HG02588 (cell line): Measurements from ENCODE around the gene TP53RK.

Source experiments
- ATAC-seq: cut with Tn5 transposase; IDR thresholded peaks from one replicate; pipeline ENCODE4 v1.9.1; 2021; ENCODE audit warnings: mild to moderate bottlenecking, moderate library complexity; ENCODE audit not compliant: unreplicated experiment

The TP53RK gene

DNA sequence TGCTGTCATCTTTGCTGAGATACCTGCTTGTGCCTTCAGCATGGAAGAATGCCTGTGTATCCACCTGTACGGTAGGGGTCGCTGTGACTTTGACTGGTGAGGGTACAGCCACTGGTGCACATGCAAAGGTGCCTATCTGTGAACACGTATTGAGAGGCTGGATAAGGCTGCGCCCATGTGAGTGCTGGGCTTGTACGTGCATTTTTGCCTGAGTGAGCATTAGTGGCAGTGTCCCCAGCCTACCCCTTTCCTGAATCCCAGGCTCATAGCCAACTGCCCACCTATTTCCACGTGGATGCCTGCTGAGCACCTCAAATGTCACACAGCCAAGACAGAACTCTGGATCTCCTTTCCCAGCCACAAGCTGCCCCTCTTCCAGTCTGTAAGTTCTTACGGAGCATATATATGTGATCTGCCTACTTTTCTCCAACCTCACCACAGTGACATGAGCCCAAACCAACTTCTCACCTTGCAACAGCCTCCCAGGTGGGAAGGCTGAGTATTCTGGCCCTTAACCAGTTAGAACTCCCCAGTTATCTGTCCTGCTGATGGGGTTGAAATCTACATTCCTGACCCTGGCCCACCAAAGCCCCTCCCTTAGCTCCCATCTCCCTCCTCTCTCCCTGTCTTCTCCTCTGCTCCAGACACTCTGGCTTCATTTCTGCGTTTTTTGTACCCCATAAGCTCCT lies 19.1 kb upstream of the TP53RK start:
- ATAC-seq = no peak

DNA sequence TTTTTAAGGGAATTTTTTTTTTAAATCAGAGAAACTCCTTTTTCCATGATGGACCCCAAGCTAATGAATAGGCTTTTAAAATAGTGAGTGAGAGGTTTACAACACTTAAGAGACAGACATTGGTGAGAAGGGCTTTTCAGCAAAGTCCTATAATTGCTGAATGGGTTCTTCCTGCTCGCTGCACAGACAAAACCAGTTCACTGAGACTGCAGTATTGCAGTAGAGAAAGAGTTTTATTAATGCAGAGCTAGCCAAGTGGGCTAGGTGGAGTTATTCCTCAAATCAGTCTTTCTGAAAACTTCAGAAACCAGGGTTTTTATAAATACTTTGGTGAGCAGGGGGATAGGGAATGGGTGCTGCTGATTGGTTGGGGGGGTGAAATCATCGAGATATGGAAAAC lies 17.0 kb upstream of the TP53RK start:
- no peak for ATAC-seq

DNA sequence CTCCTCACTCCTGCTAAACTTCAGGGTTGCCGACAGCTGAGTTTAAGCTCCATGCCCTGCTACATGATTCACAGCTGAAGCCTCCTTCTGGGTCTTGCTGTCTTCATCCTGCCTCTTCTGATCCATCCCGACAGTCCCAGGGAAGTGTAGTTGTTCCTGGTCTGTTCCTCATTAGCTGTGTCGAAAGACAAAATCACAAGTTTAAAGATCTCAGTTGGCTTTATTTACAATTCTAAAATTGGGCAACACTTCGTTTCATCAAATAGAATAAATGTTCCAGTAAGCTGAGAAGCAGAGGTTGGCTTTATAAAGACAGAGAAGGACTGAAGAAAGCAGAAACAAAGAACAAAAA lies 16.1 kb upstream of the TP53RK start:
- no peak for ATAC-seq

DNA sequence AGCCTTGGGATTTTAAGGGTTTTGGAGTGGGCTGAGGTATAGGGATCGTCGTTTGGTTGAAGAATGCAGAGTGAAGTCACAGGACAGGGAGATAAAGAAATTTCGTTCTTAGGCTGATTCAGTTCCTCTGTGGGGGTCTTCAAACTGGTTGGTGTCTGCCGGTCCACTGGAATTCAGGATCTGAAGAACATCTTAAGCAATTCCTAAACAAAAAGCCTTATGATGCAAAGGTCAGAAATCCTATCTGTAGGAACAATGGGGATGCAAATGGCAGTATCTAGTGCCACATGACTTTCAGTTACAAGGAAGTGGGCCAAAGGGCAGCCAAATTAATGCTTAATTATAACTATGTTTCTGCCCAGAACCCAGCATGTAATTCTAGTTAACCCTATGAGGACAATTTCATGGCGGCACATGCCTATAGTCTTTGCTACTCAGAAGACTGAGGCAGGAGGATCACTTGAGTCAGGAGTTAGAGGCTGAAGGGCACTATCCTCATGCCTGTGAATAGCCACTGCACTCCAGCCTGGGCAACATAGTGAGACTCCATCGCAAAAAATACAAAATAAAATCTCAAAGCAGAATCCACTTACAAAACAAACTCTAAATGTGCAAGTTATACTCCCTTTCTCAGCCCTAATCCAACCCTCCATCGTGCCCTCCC lies 15.6 kb upstream of the TP53RK start:
- no peak for ATAC-seq

DNA sequence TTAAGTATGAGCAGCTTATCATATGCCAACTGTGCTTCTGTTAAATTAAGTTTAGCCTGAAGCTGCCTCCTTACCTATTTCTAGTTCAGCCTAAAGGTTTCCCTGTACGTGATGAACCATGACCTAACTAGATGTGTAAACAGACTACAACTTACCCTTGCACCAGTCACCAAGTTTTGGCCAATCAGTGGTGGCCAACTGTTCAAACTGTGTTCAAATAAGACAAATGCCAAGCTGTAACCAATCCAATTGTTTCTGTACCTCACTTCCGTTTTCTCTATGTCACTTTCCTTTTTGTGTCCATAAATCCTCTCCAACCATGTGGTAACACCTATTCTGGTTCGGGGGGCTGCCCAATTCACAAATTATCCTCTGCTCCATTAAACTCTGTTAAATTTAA lies 14.2 kb upstream of the TP53RK start:
- no peak for ATAC-seq

DNA sequence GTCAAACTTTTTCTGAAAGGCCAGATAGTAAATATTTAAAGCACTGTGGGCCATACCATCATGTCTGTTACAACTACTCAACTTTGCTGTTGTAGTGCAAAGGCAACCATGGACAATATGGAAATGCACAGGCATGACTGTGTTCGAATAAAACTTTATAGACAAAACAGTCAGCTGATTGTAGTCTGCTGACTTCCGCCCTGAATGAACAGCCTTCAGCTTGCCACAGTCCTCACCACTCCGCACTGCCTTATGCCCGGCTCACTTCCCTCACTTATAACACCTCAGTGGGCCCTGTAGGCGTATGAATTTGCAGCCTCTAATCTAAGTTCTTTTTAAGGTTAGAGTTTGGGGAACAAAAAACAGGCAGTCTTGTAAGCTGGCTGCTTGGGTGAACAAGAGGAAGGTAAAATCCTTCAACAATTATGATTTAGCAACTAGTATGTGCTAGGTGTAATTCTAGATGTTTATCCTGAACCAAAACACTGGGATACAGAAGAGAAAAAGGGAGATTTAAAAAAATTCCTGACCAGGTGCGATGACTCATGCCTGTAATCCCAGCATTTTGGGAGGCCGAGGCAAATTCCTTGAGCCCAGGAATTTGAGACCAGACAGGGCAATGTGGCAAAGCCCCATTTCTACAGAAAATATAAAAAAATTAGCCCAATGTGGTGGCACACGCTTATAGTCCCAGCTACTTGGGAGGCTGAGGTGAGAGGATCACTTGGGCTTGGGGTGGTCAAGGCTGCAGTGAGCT lies 13.4 kb upstream of the TP53RK start:
- no peak for ATAC-seq

DNA sequence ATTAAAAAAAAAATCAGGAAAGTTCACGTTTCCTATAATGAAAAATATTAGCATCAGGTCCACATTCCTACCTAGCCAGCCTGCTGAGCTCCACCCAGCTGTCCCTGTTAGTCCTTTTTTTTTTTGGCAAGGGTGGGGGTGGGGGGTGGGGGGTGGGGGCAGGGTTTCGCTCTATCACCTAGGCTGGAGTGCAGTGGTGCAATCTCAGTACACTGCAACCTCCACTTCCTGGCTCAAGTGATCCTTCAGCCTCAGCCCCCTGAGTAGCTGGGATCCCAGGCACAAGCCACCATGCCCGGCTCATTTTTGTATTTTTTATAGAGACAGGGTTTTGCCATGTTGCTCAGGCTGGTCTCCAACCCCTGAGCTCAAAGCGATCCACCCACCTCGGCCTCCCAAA lies 12.7 kb upstream of the TP53RK start:
- ATAC-seq = no peak

DNA sequence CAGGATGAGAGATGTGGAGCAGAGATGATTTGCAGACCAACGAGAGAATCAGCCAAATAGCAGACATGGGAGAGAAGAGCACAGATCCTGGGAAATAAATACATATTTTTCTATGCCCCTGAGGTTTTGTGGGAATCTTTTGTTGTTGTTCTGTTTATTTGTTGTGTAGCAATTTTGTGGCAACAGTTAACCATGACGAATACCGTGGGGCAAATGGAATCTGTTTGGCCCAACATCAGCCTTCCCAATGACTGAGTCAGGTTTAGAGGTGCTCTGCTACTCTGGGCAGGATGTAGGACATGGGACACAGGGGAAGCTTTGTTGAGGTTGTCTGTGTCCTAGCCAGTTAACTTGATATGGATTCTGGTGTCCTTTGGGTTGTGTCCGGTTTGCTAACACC lies 12.3 kb upstream of the TP53RK start:
- ATAC-seq = no peak

DNA sequence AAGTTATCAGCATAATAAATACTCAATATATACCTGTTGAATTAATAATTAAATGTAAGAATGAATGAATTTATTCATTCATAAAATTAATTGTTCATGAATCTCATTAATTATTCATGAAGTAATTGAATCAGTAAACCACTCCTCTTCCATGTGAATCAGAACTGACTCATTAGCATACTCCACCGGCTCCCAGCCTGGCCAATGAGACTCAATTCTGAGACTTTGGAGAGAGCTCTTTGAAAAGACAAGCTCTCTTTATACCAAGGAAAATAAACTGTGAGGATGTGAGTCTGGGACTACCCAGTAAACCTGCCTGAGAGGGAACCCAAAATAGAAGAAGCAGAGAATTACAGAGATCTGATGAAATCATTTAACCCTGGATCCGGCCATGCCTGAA lies 11.8 kb upstream of the TP53RK start:
- no peak for ATAC-seq

DNA sequence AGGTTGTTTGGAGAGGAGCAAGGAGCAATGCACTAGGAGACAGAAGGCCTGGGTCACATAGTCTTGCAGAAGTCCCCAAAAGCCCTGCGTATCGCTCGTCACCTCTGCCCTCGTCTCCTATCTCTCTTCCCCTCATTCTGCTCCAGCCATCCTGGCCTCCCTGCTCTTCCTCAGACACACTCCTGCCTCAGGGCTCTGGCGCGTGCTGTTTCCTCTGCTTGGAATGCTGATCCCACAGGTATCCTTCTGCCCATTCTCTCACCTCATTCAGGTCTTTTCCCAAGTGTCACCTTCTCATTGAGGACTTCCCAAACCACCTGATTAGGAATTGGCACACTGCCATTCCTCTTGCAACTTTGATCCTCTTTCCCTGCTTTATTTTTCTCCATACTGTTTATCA lies 11.2 kb upstream of the TP53RK start:
- ATAC-seq = no peak

DNA sequence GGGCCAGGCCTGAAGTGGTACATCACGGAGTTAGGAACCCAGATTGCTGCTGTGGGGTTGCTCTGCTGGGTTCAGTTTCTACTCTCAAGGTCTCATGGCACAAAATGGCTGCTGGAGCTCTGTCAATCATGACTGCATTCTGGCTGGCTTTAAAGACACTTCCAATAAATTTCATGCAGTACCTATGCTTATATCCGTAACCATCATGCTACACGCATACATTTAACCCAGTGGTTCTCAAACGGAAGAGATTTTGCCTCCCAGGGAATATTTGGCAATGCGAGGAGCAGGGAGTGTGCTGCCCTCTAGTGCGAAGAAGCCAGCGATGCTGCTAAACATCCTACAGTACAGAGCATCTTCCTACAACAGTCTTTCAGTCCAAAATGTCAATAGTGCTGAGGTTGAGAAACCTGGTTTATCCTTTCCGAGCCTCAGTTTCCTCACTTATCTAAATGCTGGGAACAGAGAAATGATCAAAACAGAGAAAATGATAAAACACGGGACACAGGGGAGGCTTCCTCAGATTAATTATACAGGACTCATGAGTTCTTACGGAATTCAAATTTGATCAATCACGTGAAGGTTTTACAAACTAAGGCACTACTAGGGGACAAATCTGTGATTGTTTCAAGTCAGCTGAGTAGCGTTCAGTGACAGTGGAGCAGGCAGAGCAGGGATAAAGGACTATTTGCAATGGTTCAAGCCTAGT lies 10.6 kb upstream of the TP53RK start:
- ATAC-seq = no peak

DNA sequence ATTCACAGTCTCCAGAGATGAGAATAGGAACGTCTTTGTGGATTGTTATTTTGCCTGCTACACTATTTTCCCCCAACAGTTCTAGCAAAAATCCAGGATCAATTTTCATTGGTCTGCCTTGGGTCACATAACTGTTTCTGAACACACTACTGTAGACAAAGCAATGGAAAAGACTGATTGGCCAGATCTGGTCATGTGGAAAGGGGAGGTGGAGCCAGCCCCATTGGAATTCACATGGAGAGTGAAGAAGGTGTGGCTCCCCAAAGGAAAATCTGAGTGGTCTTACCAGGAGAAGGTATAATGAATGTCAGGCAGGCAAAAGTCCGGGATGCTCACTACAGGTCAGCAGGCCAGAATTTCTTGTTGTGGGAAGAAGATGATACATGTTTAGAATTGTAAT lies 9.5 kb upstream of the TP53RK start:
- no peak for ATAC-seq

DNA sequence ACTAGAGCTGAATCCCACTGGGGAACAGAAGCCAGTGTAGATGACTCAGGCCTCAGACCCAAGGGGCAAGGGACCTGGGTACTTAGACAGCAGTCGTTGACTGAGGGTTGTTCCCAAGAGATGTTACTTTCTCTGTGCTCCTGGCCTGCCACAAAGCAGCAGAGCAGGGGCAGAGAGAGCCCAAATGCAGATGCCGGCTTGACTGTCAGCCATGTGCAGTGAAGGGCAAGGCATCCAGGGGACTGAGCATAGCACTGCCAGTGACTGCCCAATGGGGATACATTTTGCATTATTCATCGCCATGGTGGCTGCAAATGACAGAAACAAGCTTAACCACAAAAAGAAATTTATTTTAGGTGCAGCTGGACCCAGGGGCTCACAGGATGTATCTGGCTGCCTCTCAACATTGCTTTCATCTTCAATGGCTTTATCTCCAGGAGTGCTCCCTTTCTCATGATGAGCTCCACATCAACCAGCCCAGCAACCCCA lies 7.6 kb upstream of the TP53RK start:
- no peak for ATAC-seq

DNA sequence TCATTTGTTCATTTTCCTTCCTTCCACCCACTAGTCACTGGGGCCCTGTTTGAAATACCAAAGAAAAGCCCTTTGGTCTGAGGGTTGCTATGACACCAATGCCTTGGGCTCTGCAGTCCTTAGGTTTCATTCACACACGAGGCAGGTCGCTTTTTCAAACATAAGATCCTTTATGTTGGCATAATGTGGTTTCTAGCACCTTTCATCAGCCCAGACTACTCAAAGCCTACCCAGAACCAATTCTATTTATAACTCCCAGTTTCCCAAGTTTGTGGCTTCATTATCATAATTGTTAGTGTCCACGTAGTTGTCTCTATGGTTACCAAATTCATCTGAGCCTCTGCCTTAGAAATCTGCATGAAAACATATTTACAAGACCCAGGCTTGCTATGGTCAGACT lies 6.6 kb upstream of the TP53RK start:
- ATAC-seq = no peak

DNA sequence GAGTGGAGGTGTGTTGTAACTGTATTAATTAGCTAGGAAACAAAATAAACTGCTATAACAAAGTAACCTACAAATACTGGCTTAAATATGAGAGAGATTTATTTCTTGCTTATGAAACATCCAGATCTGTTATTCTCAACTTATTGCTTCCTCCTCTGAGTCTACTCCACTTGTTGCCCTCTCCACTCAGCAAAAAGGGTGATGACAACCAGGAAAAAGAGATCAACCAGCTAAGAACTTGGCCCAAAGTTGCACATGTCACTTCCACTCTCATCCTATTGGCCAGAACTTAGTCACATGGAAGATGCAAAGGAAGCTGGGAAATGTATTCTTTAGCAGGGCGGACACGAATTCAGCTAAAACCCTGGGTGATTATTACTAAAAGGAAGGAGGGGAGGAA lies 5.2 kb upstream of the TP53RK start:
- no peak for ATAC-seq

DNA sequence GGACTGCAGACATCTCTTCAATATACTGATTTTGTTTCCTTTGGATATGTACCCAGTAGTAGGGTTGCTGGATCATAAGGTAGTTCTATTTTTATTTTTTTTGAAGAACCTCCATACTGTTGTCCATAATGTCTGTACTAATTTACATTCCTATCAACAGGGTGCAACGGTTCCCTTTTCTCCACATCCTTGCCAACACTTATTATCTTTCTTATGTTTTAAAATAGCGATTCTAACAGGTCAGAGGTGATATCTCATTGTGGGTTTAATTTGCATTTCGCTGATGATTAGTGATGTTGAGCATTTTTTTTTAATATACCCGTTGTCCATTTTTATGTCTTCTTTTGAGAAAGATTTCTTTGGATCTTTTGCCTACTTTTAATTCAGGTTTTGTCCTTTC lies 2.0 kb upstream of the TP53RK start:
- ATAC-seq = no peak

DNA sequence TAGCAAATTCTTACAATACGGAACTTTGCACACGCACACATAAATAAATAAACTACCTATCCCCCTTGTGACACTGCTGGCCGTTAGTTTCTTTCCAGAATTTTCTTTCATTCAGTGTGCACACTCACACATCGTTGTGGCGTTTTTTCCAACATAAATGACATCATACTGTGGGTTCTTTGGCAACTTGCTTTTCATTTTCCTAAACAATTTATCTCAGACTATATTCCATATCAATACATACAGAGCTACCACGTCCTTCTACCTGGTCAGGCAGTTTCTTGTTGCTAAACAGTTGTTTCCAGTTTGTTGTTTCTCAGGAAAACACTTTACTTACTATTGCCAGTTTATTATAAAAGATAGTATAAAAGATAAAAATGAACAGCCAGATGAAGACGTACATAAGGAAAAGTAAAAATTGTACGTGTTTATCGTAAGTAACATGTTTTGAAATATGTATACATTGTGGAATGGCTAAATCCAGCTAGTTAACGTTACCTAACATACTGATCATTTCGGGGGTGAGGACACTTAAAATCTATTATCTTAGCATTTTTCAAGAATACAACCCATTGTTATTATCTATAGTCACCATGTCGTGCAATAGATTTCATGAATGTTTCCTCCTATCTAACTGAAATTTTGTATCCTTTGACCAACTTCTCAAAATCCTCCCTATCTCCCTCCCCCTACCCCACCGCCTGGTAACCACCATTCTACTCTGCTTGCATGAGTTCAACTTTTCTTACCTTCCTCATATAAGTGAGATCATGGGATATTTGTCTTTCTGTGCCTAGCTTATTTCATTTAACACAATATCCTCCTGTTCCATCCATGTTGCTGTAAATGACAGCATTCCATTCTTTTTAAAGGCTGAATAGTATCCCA lies 1.2 kb upstream of the TP53RK start:
- no peak for ATAC-seq

DNA sequence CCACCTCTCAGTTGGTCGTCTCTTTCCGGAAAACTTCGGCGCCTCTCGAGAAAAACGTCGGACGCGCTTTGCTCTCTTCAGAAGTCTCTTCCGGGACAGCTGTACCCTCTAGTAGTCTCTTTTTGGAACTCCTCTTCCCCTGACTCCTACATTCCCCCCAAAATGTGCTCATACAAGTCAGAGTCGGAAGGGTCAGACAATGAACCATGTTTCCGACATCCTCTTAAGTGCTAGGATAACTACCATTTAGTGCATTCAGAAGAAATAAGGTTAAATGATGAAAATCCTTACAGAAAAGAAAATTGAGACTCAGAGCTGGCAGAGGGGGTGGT lies 476 bp upstream of the TP53RK start:
- no peak for ATAC-seq

DNA sequence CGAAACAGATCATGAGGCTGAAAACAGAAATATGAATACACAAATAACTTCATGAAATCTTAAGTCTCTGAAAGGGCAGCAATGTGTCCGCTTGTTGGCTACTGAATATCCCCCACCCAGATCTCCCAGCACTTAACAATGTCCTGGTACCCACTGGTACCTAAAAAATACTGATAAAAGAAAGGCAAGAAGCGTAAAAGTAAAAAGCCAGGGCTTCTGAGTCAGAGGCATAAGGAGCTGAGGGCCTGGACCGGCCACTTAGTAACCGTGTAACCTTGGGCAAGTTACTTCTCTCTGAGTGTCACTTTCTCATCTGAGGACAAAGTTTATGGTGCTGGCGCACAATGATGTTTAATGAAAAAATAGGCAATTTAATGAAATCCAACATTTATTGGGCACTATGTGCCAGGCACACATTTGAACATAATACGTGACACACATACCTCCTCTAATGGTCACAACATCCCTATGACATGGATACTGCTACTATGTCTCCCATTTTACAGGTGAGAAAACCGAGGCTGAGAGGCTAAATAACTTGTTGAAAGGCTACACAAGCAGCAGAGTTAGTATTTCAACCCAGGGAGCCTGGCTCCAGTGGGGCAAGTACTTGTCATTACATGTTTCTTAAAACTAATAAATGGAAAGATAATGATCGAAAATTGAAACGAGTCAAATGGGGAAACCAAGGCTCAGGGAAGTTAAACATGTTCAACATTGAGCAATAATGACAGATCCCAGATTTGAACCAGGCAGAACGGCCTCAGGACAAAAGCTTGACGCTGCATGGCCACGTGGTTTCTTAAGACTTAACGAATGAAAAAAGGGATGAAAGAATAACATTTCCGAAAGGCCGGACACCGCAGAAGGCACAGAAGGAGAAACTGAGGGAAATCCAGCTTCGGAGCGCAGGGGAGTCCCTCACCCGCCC lies 828 bp downstream of the TP53RK start:
- ATAC-seq = no peak
